Hair follicle dermal papilla cell (primary cell): ENCODE measurements around the gene PFAS. TPM values are rescaled to one million over a fixed set of nuclear protein-coding genes. Genes with fewer than 3 reads are reported as not detected.

ENCODE experiments used
- total RNA-seq: library from RNA; depleted of rRNA; stranded (reverse); fragments of >200 nt; gene quantifications from 2 replicates; pipeline ENCODE4 v1.2.3, GENCODE V29; 2012

The PFAS gene, protein sequence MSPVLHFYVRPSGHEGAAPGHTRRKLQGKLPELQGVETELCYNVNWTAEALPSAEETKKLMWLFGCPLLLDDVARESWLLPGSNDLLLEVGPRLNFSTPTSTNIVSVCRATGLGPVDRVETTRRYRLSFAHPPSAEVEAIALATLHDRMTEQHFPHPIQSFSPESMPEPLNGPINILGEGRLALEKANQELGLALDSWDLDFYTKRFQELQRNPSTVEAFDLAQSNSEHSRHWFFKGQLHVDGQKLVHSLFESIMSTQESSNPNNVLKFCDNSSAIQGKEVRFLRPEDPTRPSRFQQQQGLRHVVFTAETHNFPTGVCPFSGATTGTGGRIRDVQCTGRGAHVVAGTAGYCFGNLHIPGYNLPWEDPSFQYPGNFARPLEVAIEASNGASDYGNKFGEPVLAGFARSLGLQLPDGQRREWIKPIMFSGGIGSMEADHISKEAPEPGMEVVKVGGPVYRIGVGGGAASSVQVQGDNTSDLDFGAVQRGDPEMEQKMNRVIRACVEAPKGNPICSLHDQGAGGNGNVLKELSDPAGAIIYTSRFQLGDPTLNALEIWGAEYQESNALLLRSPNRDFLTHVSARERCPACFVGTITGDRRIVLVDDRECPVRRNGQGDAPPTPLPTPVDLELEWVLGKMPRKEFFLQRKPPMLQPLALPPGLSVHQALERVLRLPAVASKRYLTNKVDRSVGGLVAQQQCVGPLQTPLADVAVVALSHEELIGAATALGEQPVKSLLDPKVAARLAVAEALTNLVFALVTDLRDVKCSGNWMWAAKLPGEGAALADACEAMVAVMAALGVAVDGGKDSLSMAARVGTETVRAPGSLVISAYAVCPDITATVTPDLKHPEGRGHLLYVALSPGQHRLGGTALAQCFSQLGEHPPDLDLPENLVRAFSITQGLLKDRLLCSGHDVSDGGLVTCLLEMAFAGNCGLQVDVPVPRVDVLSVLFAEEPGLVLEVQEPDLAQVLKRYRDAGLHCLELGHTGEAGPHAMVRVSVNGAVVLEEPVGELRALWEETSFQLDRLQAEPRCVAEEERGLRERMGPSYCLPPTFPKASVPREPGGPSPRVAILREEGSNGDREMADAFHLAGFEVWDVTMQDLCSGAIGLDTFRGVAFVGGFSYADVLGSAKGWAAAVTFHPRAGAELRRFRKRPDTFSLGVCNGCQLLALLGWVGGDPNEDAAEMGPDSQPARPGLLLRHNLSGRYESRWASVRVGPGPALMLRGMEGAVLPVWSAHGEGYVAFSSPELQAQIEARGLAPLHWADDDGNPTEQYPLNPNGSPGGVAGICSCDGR (N-terminal part only)
- total RNA-seq = 13.6 and 22.6 TPM in 2 replicates

DNA sequence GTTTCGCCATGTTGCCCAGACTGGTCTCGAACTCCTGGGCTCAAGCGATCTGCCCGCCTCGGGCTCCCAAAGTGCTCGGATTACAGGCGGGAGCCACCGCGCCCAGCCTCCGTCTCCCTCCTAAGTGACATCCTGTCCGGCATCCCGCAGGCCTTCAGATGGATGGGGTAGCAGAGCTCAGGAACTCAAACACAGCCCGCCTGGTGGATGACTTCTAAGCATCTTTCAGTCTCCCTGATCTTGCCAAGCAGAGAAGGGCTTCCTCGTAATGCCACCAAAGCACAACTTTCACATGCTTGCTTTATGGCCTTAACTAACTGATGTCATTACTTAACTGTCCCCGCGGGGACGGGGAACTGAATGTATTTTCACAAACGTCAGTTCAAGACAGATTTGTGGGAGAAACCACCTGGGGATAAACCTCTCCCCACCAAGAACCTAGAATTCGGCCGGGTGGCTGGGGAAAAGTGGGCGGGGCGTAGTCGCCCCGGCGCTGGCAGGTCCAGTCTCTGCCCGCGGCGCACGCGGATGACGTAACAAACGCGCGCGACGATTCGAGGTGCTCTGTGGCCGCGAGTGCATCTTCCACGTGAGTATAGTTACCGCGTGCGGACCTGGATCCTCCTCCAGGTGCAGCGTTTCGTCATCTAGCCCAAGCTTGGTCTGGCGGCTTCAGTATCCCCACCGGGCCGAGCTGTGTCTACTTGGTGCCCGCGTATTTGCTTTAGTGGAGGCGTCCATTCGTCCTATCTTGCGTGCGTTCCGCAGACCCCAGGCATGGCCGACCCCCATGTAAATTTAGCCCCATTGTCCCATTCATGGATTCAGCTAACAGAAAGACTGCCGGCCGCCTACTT is at the start of gene PFAS:
TSS of gene PFAS (plus strand) at position 539 of the 857 bp plus-strand sequence. CDS start 4,649 bp downstream, outside the sequence.

DNA sequence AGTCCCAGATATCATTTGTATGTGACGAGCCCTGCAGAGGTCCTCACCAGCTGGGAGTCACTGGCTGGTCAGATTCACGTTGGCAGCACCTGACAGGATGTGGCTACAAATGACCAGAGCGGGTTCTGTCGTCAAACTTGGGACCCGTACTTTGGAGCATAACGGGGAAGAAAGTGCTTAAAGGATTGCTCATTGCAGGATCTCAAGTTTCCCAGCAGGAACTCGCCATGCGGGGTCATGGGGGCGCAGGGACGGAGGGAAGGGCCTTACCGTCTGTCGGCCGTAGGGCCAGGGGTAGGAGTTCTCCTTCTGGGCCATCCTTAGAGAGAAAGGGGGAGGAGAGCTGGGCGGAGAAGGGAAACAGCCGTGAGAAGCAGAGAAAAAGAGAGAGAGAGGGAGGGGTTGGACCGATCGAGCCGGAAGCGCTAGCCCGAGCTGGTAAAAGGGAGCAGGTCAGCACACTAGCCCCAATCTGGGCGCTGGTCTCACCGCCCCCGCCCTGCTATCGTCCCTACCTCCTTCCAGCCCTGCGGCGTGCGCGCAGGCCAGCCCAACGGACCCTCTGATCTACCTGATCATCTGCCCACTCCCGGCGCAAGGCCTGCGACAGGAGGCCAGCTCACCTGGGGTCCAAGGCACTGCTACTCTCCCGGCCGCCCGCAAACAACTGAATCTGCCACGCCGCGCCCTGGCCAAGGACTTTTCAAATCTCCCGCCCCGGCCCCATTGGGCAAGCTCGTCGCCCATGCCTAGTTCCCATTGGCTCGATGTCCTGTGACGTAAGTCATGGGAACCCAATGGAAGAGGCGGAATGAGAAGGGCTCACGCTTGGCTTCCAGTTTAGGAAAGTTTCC is 39.0 kb upstream of the PFAS start, which contains the start of gene AURKB:
TSS of gene AURKB (minus strand) at position 669 of the 854 bp plus-strand sequence. CDS start at position 318, 351 bp downstream.

DNA sequence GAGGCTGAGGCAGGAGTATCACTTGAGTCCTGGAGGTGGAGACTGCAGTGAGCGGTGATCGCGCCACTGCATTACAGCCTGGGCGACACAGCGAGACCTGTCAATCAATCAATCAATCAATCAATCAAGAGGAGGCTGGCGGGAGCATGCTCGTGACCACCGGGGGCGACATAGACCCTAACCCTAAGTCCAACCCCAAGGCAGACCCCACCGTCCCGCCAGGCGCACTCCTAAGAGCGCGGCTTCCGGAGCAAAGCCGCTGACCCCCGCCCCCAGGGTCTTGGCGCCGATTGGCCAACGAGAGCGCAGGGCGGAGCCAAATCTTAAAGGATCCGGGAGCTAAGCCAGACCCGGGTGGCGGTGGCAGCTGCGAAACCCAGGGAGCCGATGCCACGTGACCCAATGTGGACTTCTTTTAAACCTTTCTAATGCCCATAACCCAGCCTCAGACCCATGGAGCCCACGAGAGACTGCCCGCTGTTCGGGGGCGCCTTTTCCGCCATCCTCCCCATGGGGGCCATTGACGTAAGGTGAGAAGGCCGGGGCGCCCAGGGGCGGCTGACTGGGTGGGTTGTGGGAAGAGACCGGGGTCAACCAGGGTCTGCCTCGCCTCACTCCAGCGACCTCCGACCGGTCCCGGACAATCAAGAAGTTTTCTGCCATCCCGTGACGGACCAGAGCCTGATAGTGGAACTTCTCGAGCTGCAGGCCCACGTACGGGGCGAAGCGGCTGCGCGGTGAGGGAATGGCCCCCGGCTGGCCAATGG is 39.4 kb downstream of the PFAS start, which contains the start of gene RANGRF:
TSS of gene RANGRF (plus strand) at position 335 of the 767 bp plus-strand sequence. CDS start at position 454, 119 bp downstream.

Other genes with a start within 250 kb of the PFAS start
- gene GUCY2D, start 246.7 kb upstream of the PFAS start, total RNA-seq = not detected in 2 replicates
- gene ALOX15B, start 210.2 kb upstream of the PFAS start, total RNA-seq = not detected in 2 replicates
- gene ALOX12B, start 161.6 kb upstream of the PFAS start, total RNA-seq = 0.12 TPM in 1 of 2 replicates, not detected in the other
- under 0.01 TPM in 1 of 2 replicates, not detected in the other for gene ALOXE3, start 130.8 kb upstream of the PFAS start, total RNA-seq
- gene HES7, start 125.2 kb upstream of the PFAS start, total RNA-seq = 0.16 and 0.73 TPM in 2 replicates
- 12.3 and 17.2 TPM in 2 replicates for gene PER1, start 96.9 kb upstream of the PFAS start, total RNA-seq
- 4.4 and 5.5 TPM in 2 replicates for gene VAMP2, start 86.3 kb upstream of the PFAS start, total RNA-seq
- gene TMEM107, start 72.9 kb upstream of the PFAS start, total RNA-seq = 11.0 and 14.8 TPM in 2 replicates
- 5.8 and 7.8 TPM in 2 replicates for gene BORCS6, start 59.1 kb upstream of the PFAS start, total RNA-seq
- gene AURKB, start 38.7 kb upstream of the PFAS start, total RNA-seq = 2.1 and 6.1 TPM in 2 replicates
- gene CTC1, start 1.2 kb upstream of the PFAS start, total RNA-seq = 6.6 and 8.8 TPM in 2 replicates
- 11.5 and 15.5 TPM in 2 replicates for gene RANGRF, start 39.4 kb downstream of the PFAS start, total RNA-seq
- gene SLC25A35, start 46.1 kb downstream of the PFAS start, total RNA-seq = 0.81 and 1.2 TPM in 2 replicates
- gene ARHGEF15, start 61.0 kb downstream of the PFAS start, total RNA-seq = not detected in 2 replicates
- gene ODF4, start 90.6 kb downstream of the PFAS start, total RNA-seq = not detected in 2 replicates
- gene RPL26, start 133.9 kb downstream of the PFAS start, total RNA-seq = 1,352 and 1,970 TPM in 2 replicates
- not detected in 2 replicates for gene RNF222, start 148.5 kb downstream of the PFAS start, total RNA-seq
- 115 and 118 TPM in 2 replicates for gene NDEL1, start 186.6 kb downstream of the PFAS start, total RNA-seq